ENCODE data around the gene RECQL5. TPM values are rescaled to one million over a fixed set of nuclear protein-coding genes. Genes with fewer than 3 reads are reported as not detected.
"Not testable (repeated sequence)": the region's sequence is repeated elsewhere in the genome, so short reads cannot be mapped to it uniquely, and the experiment has no call there.

RECQL5 gene
- total RNA-seq, 2 donors from 2014 or later, result 54.3 TPM

- Histone ChIP-seq H3K9ac (ENCODE audit: extremely low read depth, low read length, poor library complexity, severe bottlenecking) (peak overlapping the region; percentile 30), H3K4me3 (ENCODE audit: low read length) (peak overlapping the region; percentile 45), H3K4me1 (ENCODE audit: control insufficient read depth, insufficient read depth, low read length) (no peaks in the 10 kb centered on the region), H3K27me3 (ENCODE audit: control insufficient read depth, insufficient read depth, low read length, poor library complexity, severe bottlenecking) (peaks cover 12% of the 10 kb centered on the region), H3K36me3 (ENCODE audit: control insufficient read depth, insufficient read depth, low read length) (no peaks in the 10 kb centered on the region), H3K9me3 (ENCODE audit: control insufficient read depth, low read length) (no peaks in the 10 kb centered on the region), H3K27ac (ENCODE audit: low read depth, low read length) (no peak overlapping the region)
- Mint-ChIP-seq H3K9me3 (peaks cover 11% of the 10 kb centered on the region), H3K36me3 (ENCODE audit: low read depth) (no peaks in the 10 kb centered on the region), H3K4me1 (peaks cover 2% of the 10 kb centered on the region), H3K27ac (no peak overlapping the region), H3K27me3 (ENCODE audit: insufficient read depth) (peaks cover 3% of the 10 kb centered on the region), H3K4me3 (peak overlapping the region; percentile 55)
- TF ChIP-seq CTCF (conservative IDR thresholded peaks at IDR 0.05), result no peak
- DNase-seq, result no peak
- WGBS, 2 experiments (ENCODE audit: insufficient coverage in 1 of 2, insufficient read length in 1 of 2), result 19 to 29% methylated on average over 32 to 49 of the region's 49 CpGs
These were observed 78.3 kb downstream of the RECQL5 start for GRCh38 chr17:75588596-75589011.

GRCh38 chr17:75587675-75588595, 79.0 kb downstream of the RECQL5 start, which contains the start of gene MYO15B:
Gene MYO15B (plus strand): TSS chr17:75587800. CDS start chr17:75588058, 258 bp downstream.
- no peaks in the 10 kb centered on the region for H3K36me3 ChIP-seq (ENCODE audit: control insufficient read depth, insufficient read depth, low read length)
- H3K4me3 ChIP-seq (ENCODE audit: low read length), result peak within 1 kb of the TSS; percentile 45
- H3K27ac ChIP-seq (ENCODE audit: low read depth, low read length), result no peak within 1 kb of the TSS
- WGBS, 2 experiments (ENCODE audit: insufficient coverage in 1 of 2, insufficient read length in 1 of 2), result 16 to 26% methylated on average over 49 to 82 of the region's 82 CpGs
- H3K9me3 ChIP-seq (ENCODE audit: control insufficient read depth, low read length), result no peaks in the 10 kb centered on the region
- peak; percentile 93 for DNase-seq
- no peaks in the 10 kb centered on the region for H3K4me1 ChIP-seq (ENCODE audit: control insufficient read depth, insufficient read depth, low read length)
- H3K9ac ChIP-seq (ENCODE audit: extremely low read depth, low read length, poor library complexity, severe bottlenecking), result peak within 1 kb of the TSS; percentile 30
- peak; percentile 64 for TF ChIP-seq CTCF (conservative IDR thresholded peaks at IDR 0.05)
- peaks cover 12% of the 10 kb centered on the region for H3K27me3 ChIP-seq (ENCODE audit: control insufficient read depth, insufficient read depth, low read length, poor library complexity, severe bottlenecking)
- Mint-ChIP-seq H3K4me1 (peaks cover 2% of the 10 kb centered on the region), H3K27me3 (ENCODE audit: insufficient read depth) (peaks cover 3% of the 10 kb centered on the region), H3K9me3 (peaks cover 11% of the 10 kb centered on the region), H3K36me3 (ENCODE audit: low read depth) (no peaks in the 10 kb centered on the region), H3K4me3 (peak within 1 kb of the TSS; percentile 55), H3K27ac (no peak within 1 kb of the TSS)

- H3K9me3 Mint-ChIP-seq, result peaks cover 16% of the 10 kb centered on the region
- WGBS, 2 experiments (ENCODE audit: insufficient coverage in 1 of 2, insufficient read length in 1 of 2), result 85 to 86% methylated on average over 4 to 7 of the region's 7 CpGs
- no peaks in the 10 kb centered on the region for H3K4me1 ChIP-seq (ENCODE audit: control insufficient read depth, insufficient read depth, low read length)
- peaks cover 6% of the 10 kb centered on the region for H3K27me3 Mint-ChIP-seq (ENCODE audit: insufficient read depth)
- no peaks in the 10 kb centered on the region for H3K4me1 Mint-ChIP-seq
- no peaks in the 10 kb centered on the region for H3K9me3 ChIP-seq (ENCODE audit: control insufficient read depth, low read length)
- DNase-seq, result peak; percentile 42
- no peak overlapping the region for H3K4me3 ChIP-seq (ENCODE audit: low read length)
- no peaks in the 10 kb centered on the region for H3K36me3 ChIP-seq (ENCODE audit: control insufficient read depth, insufficient read depth, low read length)
- H3K27me3 ChIP-seq (ENCODE audit: control insufficient read depth, insufficient read depth, low read length, poor library complexity, severe bottlenecking), result peaks cover 12% of the 10 kb centered on the region
- no peak overlapping the region for H3K27ac ChIP-seq (ENCODE audit: low read depth, low read length)
- no peak overlapping the region for H3K9ac ChIP-seq (ENCODE audit: extremely low read depth, low read length, poor library complexity, severe bottlenecking)
- no peak for TF ChIP-seq CTCF (conservative IDR thresholded peaks at IDR 0.05)
- no peaks in the 10 kb centered on the region for H3K36me3 Mint-ChIP-seq (ENCODE audit: low read depth)
- no peak overlapping the region for H3K27ac Mint-ChIP-seq
- H3K4me3 Mint-ChIP-seq, result no peak overlapping the region
These were observed 82.1 kb downstream of the RECQL5 start for GRCh38 chr17:75584849-75585175.

GRCh38 chr17:75583197-75583596, 83.8 kb downstream of the RECQL5 start:
- H3K36me3 Mint-ChIP-seq (ENCODE audit: low read depth); H3K27me3 Mint-ChIP-seq (ENCODE audit: insufficient read depth): not testable (repeated sequence)
- H3K9me3 Mint-ChIP-seq, result peaks cover 16% of the 10 kb centered on the region

GRCh38 chr17:75581121-75581725, 85.7 kb downstream of the RECQL5 start:
- not testable (repeated sequence) for H3K4me3 Mint-ChIP-seq

More at GRCh38 chr17:75583197-75583596, 83.8 kb downstream of the RECQL5 start:
- 89 to 100% methylated on average over 1 to 6 of the region's 6 CpGs for WGBS, 2 experiments (ENCODE audit: insufficient coverage in 1 of 2, insufficient read length in 1 of 2)
- H3K27me3 ChIP-seq (ENCODE audit: control insufficient read depth, insufficient read depth, low read length, poor library complexity, severe bottlenecking), result peaks cover 12% of the 10 kb centered on the region
- H3K27ac ChIP-seq (ENCODE audit: low read depth, low read length); H3K9ac ChIP-seq (ENCODE audit: extremely low read depth, low read length, poor library complexity, severe bottlenecking); H3K4me1 ChIP-seq (ENCODE audit: control insufficient read depth, insufficient read depth, low read length); H3K9me3 ChIP-seq (ENCODE audit: control insufficient read depth, low read length); H3K4me1 Mint-ChIP-seq; H3K4me3 ChIP-seq (ENCODE audit: low read length); H3K36me3 ChIP-seq (ENCODE audit: control insufficient read depth, insufficient read depth, low read length); DNase-seq; H3K4me3 Mint-ChIP-seq; H3K27ac Mint-ChIP-seq: not testable (repeated sequence)

More at GRCh38 chr17:75581121-75581725, 85.7 kb downstream of the RECQL5 start:
- H3K27me3 Mint-ChIP-seq (ENCODE audit: insufficient read depth); H3K27ac Mint-ChIP-seq; H3K27me3 ChIP-seq (ENCODE audit: control insufficient read depth, insufficient read depth, low read length, poor library complexity, severe bottlenecking); H3K36me3 Mint-ChIP-seq (ENCODE audit: low read depth); H3K27ac ChIP-seq (ENCODE audit: low read depth, low read length); H3K9ac ChIP-seq (ENCODE audit: extremely low read depth, low read length, poor library complexity, severe bottlenecking); H3K4me3 ChIP-seq (ENCODE audit: low read length); H3K4me1 ChIP-seq (ENCODE audit: control insufficient read depth, insufficient read depth, low read length); H3K9me3 ChIP-seq (ENCODE audit: control insufficient read depth, low read length); H3K36me3 ChIP-seq (ENCODE audit: control insufficient read depth, insufficient read depth, low read length); H3K4me1 Mint-ChIP-seq: not testable (repeated sequence)
- 91 to 93% methylated on average over 23 of the region's 23 CpGs for WGBS, 2 experiments (ENCODE audit: insufficient coverage in 1 of 2, insufficient read length in 1 of 2)
- DNase-seq, result peak; percentile 46
- peaks cover 16% of the 10 kb centered on the region for H3K9me3 Mint-ChIP-seq
